H1 (cell line): ENCODE data around the gene MEIS2. TPM values are rescaled to one million over a fixed set of nuclear protein-coding genes. Genes with fewer than 3 reads are reported as not detected.

Experiments used
- CBX8 ChIP-seq: fragments of 300-800, 300-1000 bp; sonication (generic); IDR thresholded peaks from 2 replicates; pipeline ENCODE4 v1.7.1; 2016; ENCODE audit warnings: low read depth, low read length, borderline replicate concordance
- CHD7 ChIP-seq: fragments of 300-600 bp; sonication (generic); IDR thresholded peaks from 2 replicates; pipeline ENCODE4 v1.7.1; 2012; ENCODE audit warnings: low read length, moderate library complexity, mild to moderate bottlenecking, inconsistent platforms; ENCODE audit not compliant: insufficient replicate concordance
- EP300 ChIP-seq, 2 experiments: IDR thresholded peaks; 1 replicate in 1 of 2; 2 replicates in 1 of 2; pipeline ENCODE4 v1.6.1; 2011 to 2012; ENCODE audit warnings: low read depth in 2 of 2, low read length in 2 of 2, mild to moderate bottlenecking in 2 of 2, borderline replicate concordance in 1 of 2, inconsistent platforms in 1 of 2, moderate library complexity in 1 of 2
- polyA plus RNA-seq, 7 experiments: library from polyadenylated mRNA; depleted of rRNA in 3 of 7; stranded (reverse) in 5 of 7; unstranded in 2 of 7; fragments of >200 nt in 5 of 7; fragments of 200-250 nt in 2 of 7; gene quantifications; 1 replicate in 5 of 7; 2 replicates in 1 of 7; 4 replicates in 1 of 7; pipeline versions ENCODE4 v1.2.1 to v1.2.3, GENCODE V29; 2011 to 2013; ENCODE audit warnings: missing spikeins in 2 of 7, mixed read lengths in 2 of 7
- total RNA-seq: library from RNA; stranded (reverse); fragmentation: NEBNext Ultra II Directional; extraction: Animal tissue kit (Norgen Biotek cat#: 25700); gene quantifications from 2 replicates; pipeline ENCODE4 v1.2.1, GENCODE V29; 2021

The MEIS2 gene
- total and polyA plus RNA-seq, 2 of the 8 experiments (the other 6 are each of a cell fraction or from before 2014, with no cell fraction given), result 0.22 to 1.2 TPM

GRCh38 chr15:37076543-37076942 is 23.8 kb downstream of the MEIS2 start (continued):
- TF ChIP-seq CHD7 (no peak), EP300 (IDR thresholded peaks at IDR 0.05; ENCODE audit: borderline replicate concordance in 1 of 2, low read depth in 2 of 2, low read length in 2 of 2) (no peak), CBX8 (no peak)
